IPS-18c (cell line): ENCODE data around the gene CLCNKA.
"Not testable (repeated sequence)": the region's sequence is repeated elsewhere in the genome, so short reads cannot be mapped to it uniquely, and the experiment has no call there.

Source experiments
- H3K4me3 ChIP-seq: 2 replicates; pipeline ENCODE4 v1.7.0; 2013; ENCODE audit warnings: low read depth, mild to moderate bottlenecking, low read length, moderate library complexity; ENCODE audit not compliant: insufficient read depth
- H3K9me3 ChIP-seq: one replicate; pipeline ENCODE4 v1.6.1; 2013; ENCODE audit warnings: mild to moderate bottlenecking, low read length, moderate library complexity; ENCODE audit not compliant: control insufficient read depth, insufficient read depth

Gene CLCNKA

GRCh38 chr1:16013220-16013907 is 8.5 kb upstream of the CLCNKA start:
- Histone ChIP-seq H3K9me3 (no peaks in the 10 kb centered on the region), H3K4me3 (peak overlapping the region; percentile 42)

- Histone ChIP-seq H3K4me3 (0 out of 2 replicates have a peak overlapping the region, but pooled peaks have one; percentile 42), H3K9me3 (no peaks in the 10 kb centered on the region)
Measured at GRCh38 chr1:16013908-16014258, 8.0 kb upstream of the CLCNKA start.

- Histone ChIP-seq H3K4me3 (no peak overlapping the region), H3K9me3 (no peaks in the 10 kb centered on the region)
Measured at GRCh38 chr1:16014509-16015482, 7.0 kb upstream of the CLCNKA start.

GRCh38 chr1:16015491-16015890 is 6.3 kb upstream of the CLCNKA start:
- Histone ChIP-seq H3K4me3 (no peak overlapping the region), H3K9me3 (no peaks in the 10 kb centered on the region)

GRCh38 chr1:16015960-16016901 is 5.6 kb upstream of the CLCNKA start:
- Histone ChIP-seq H3K4me3 (no peak overlapping the region), H3K9me3 (no peaks in the 10 kb centered on the region)

- H3K4me3 ChIP-seq = no peak overlapping the region
- no peaks in the 10 kb centered on the region for H3K9me3 ChIP-seq
Measured at GRCh38 chr1:16017076-16017460, 4.8 kb upstream of the CLCNKA start.

- no peaks in the 10 kb centered on the region for H3K9me3 ChIP-seq
- no peak within 1 kb of the TSS for H3K4me3 ChIP-seq
Measured at GRCh38 chr1:16017461-16018303, 4.2 kb upstream of the CLCNKA start, which contains the start of gene HSPB7. HSPB7 (minus strand) TSS chr1:16018043; CDS start chr1:16017963, 80 bp downstream.

GRCh38 chr1:16018308-16018707 is 3.5 kb upstream of the CLCNKA start:
- H3K4me3 ChIP-seq = no peak overlapping the region
- no peaks in the 10 kb centered on the region for H3K9me3 ChIP-seq

GRCh38 chr1:16018749-16019643 is 2.8 kb upstream of the CLCNKA start:
- Histone ChIP-seq H3K9me3 (no peaks in the 10 kb centered on the region), H3K4me3 (no peak overlapping the region)

- no peaks in the 10 kb centered on the region for H3K9me3 ChIP-seq
- no peak overlapping the region for H3K4me3 ChIP-seq
Measured at GRCh38 chr1:16019644-16020277, 2.1 kb upstream of the CLCNKA start.

- Histone ChIP-seq H3K4me3 (no peak overlapping the region), H3K9me3 (no peaks in the 10 kb centered on the region)
Measured at GRCh38 chr1:16020325-16020724, 1.5 kb upstream of the CLCNKA start.

GRCh38 chr1:16020878-16021277 is 958 bp upstream of the CLCNKA start:
- not testable (repeated sequence) for H3K9me3 ChIP-seq, H3K4me3 ChIP-seq

- no peaks in the 10 kb centered on the region for H3K9me3 ChIP-seq
- H3K4me3 ChIP-seq = no peak overlapping the region
Measured at GRCh38 chr1:16022393-16022792, 557 bp downstream of the CLCNKA start.

- no peak overlapping the region for H3K4me3 ChIP-seq
Measured at GRCh38 chr1:16023050-16023653, 1.3 kb downstream of the CLCNKA start.

GRCh38 chr1:16026302-16026701 is 4.5 kb downstream of the CLCNKA start:
- H3K9me3 ChIP-seq = not testable (repeated sequence)
- peak overlapping the region; percentile 28; the same call in 1 of the 2 replicates for H3K4me3 ChIP-seq

More at GRCh38 chr1:16023050-16023653, 1.3 kb downstream of the CLCNKA start:
- H3K9me3 ChIP-seq = no peaks in the 10 kb centered on the region
